ENCODE measurements around the gene NBDY.

The NBDY gene

DNA sequence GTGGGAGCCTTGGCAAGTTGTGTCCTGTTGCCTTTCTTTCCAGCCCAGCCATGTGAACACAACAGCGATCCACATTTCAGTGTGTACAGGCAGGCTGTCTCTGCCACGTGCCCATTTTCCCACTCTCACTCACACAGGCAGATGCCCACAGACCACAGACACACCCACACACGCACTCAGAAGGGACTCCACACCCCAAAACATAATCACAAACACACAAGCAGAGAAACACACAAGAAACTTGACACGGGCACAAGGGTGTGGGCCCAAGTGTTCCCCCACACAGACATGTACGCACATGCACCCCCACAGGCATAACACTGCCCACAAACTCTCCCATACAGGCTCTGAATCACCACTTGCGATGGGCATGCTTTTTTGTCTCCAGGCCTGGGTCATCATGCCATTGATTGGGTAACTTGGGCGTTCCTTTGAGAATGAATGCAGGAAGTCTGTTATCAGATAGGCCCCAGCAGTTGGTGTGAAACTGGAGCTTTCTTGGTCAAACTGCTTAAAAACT, 84.3 kb downstream of the NBDY start:
- TF ChIP-seq CTCF (conservative IDR thresholded peaks at IDR 0.05; ENCODE audit: low read depth, low read length), result no peak
- no peak overlapping the region for H3K4me3 ChIP-seq (ENCODE audit: low read length)
- DNase-seq (ENCODE audit: low read depth), result no peak

DNA sequence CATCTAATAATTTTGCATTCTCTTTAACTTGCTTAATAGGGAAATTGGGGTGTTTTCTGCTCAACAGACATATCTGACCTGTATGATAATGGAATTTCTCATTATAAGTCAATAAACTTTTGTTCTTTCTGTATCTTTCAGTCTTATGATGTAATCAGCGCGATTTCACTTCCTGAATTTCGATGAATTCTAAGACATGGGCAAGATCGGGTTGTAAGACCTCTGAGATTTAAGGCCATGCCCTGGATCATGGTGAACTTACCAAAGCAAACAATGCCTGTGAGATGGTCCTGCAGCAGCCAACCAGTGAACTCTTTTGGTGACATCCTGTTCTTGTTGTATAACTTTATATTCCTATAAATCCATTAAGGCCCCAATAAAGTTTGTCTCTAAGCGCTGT, 88.1 kb downstream of the NBDY start:
- TF ChIP-seq CTCF (conservative IDR thresholded peaks at IDR 0.05; ENCODE audit: low read depth, low read length), result no peak
- DNase-seq (ENCODE audit: low read depth), result no peak

GRCh38 chrX:56826020-56826419, 97.0 kb downstream of the NBDY start:
- no peak for TF ChIP-seq CTCF (conservative IDR thresholded peaks at IDR 0.05; ENCODE audit: low read depth, low read length)
- no peak overlapping the region for H3K4me3 ChIP-seq (ENCODE audit: low read length)
- DNase-seq (ENCODE audit: low read depth), result no peak

More for the DNA sequence above, 88.1 kb downstream of the NBDY start:
- H3K4me3 ChIP-seq (ENCODE audit: low read length), result no peak overlapping the region

DNA sequence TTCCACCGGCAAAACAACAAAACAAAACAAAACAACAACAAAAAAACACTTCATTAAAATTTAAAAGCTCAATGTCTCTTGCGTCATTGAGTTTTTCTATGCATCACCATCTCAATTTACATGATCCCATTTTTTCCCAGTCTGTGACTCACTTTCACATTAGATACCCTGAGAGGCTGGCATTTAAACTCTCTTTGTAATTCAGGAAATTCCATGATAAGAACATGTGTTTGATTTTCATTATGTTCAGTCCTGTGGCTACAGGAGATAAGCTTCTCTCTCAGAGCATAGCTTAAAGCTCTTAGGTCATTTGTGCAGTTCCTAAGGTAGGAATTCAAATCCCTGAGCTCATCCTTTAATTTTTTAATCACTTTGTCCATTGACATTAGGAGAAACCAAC, 104.6 kb downstream of the NBDY start:
- no peak for DNase-seq (ENCODE audit: low read depth)
- TF ChIP-seq CTCF (conservative IDR thresholded peaks at IDR 0.05; ENCODE audit: low read depth, low read length), result no peak

GRCh38 chrX:56853436-56853835, 124.4 kb downstream of the NBDY start:
- no peak for DNase-seq (ENCODE audit: low read depth)
- H3K4me3 ChIP-seq (ENCODE audit: low read length), result no peak overlapping the region
- no peak for TF ChIP-seq CTCF (conservative IDR thresholded peaks at IDR 0.05; ENCODE audit: low read depth, low read length)

More for the DNA sequence above, 104.6 kb downstream of the NBDY start:
- H3K4me3 ChIP-seq (ENCODE audit: low read length), result no peak overlapping the region

DNA sequence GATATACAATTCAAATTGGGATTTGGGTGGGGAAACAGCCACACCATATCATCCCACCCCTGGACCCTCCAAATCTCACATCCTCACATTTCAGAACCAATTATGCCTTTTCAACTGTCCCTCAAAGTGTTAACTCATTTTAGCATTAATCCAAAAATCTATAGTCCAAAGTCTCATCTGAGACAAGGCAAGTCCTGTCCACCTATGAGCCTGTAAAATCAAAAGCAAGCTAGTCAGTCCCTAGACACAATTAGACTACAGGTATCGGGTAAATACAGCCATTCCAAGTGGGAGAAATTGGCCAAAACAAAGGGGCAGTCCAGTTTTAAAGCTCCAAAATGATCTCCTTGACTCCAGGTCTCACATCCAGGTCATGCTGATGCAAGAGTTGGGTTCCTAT, 128.0 kb downstream of the NBDY start:
- DNase-seq (ENCODE audit: low read depth), result no peak
- H3K4me3 ChIP-seq (ENCODE audit: low read length), result no peak overlapping the region

More for the DNA sequence above, 128.0 kb downstream of the NBDY start:
- TF ChIP-seq CTCF (conservative IDR thresholded peaks at IDR 0.05; ENCODE audit: low read depth, low read length), result no peak
